Ishikawa (cell line): Measurements from ENCODE around the gene HS6ST2.

ENCODE experiments used
- FOXM1 ChIP-seq: IDR thresholded peaks from 2 replicates; pipeline ENCODE4 v1.6.1; 2012; ENCODE audit warnings: low read depth, borderline replicate concordance
- NFIC ChIP-seq: IDR thresholded peaks from 2 replicates; pipeline ENCODE4 v1.6.1; 2012
- TF ChIP-seq, protein P1 (sequence below): IDR thresholded peaks from 2 replicates; pipeline ENCODE4 v1.6.1; 2012

- no peak for TF ChIP-seq NFIC
- TF ChIP-seq, protein P1, sequence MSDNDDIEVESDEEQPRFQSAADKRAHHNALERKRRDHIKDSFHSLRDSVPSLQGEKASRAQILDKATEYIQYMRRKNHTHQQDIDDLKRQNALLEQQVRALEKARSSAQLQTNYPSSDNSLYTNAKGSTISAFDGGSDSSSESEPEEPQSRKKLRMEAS, result no peak
- TF ChIP-seq FOXM1, result no peak
Observed at GRCh38 chrX:132730266-132730665, 228.2 kb downstream of the HS6ST2 start.
